IMR-90 (cell line): ENCODE data around the gene WRAP73. TPM values are rescaled to one million over a fixed set of nuclear protein-coding genes. Genes with fewer than 3 reads are reported as not detected.

ENCODE experiments used
- ATAC-seq: fragments of 200-7000 bp; cut with Tn5 transposase; 2 replicates; pipeline ENCODE4 v1.9.1; 2020; ENCODE audit warnings: low read depth, mild to moderate bottlenecking, moderate library complexity
- BruUV-seq: library from RNA; stranded (reverse); fragments of 400-500 nt; replicated peaks from 2 replicates; lab custom pipeline; 2021; lab: Mats Ljungman, UMichigan
- CTCF ChIA-PET: fragments of 300-600 bp; formaldehyde crosslinking; extraction: SDS; loops from one replicate; lab custom pipeline; 2021; ENCODE audit warnings: antibody characterized with exemption; lab: Yijun Ruan, JAX
- POLR2A ChIA-PET: fragments of 300-600 bp; sonication (Branson Sonifier 250); formaldehyde crosslinking; loops from one replicate; lab custom pipeline; 2022; ENCODE audit warnings: antibody characterized with exemption; ENCODE audit not compliant: unreplicated experiment; lab: Charles Lee
- DNase-seq: peaks from one replicate; pipeline ENCODE4 v3.0.0; 2013
- H2AFZ ChIP-seq: replicated peaks from 2 replicates; pipeline ENCODE3; 2013; ENCODE audit warnings: low read length, mild to moderate bottlenecking; ENCODE audit not compliant: poor library complexity
- H2AK5ac ChIP-seq: 2 replicates; pipeline ENCODE4 v1.6.1; 2013; ENCODE audit warnings: low read depth, low read length, inconsistent platforms
- H2AK9ac ChIP-seq: replicated peaks from 2 replicates; pipeline ENCODE3; 2013; ENCODE audit warnings: mild to moderate bottlenecking, low read depth, low read length, moderate library complexity; ENCODE audit not compliant: poor library complexity
- H2BK120ac ChIP-seq: 2 replicates; pipeline ENCODE4 v1.6.1; 2013; ENCODE audit warnings: low read depth, low read length, inconsistent platforms
- H2BK15ac ChIP-seq: 3 replicates; pipeline ENCODE4 v1.6.1; 2013; ENCODE audit warnings: low read depth, low read length, inconsistent platforms
- H2BK20ac ChIP-seq: 2 replicates; pipeline ENCODE4 v1.6.1; 2013; ENCODE audit warnings: low read depth, mild to moderate bottlenecking, inconsistent platforms, low read length, moderate library complexity
- H2BK5ac ChIP-seq: 2 replicates; pipeline ENCODE4 v1.6.1; 2013; ENCODE audit warnings: mild to moderate bottlenecking, low read depth, low read length, inconsistent platforms; ENCODE audit not compliant: poor library complexity, severe bottlenecking
- H3K14ac ChIP-seq: replicated peaks from 2 replicates; pipeline ENCODE4 v1.6.1; 2013; ENCODE audit warnings: low read depth, low read length, inconsistent platforms
- H3K18ac ChIP-seq: 2 replicates; pipeline ENCODE4 v1.6.1; 2013; ENCODE audit warnings: low read depth, low read length, control low read depth
- H3K23ac ChIP-seq: 2 replicates; pipeline ENCODE4 v1.6.1; 2013; ENCODE audit warnings: low read depth, low read length, inconsistent platforms
- H3K27ac ChIP-seq: 2 replicates; pipeline ENCODE4 v1.5.1; 2013; ENCODE audit warnings: mild to moderate bottlenecking, control low read depth, low read length; ENCODE audit not compliant: insufficient read depth
- H3K27me3 ChIP-seq: 2 replicates; pipeline ENCODE4 v1.6.1; 2013; ENCODE audit warnings: low read length; ENCODE audit not compliant: control insufficient read depth, insufficient read depth
- H3K36me3 ChIP-seq: 2 replicates; pipeline ENCODE4 v1.6.1; 2013; ENCODE audit warnings: low read length, mixed read lengths; ENCODE audit not compliant: control insufficient read depth, insufficient read depth
- H3K4ac ChIP-seq: 2 replicates; pipeline ENCODE4 v1.6.1; 2013; ENCODE audit warnings: low read depth, low read length, inconsistent platforms
- H3K4me1 ChIP-seq: 2 replicates; pipeline ENCODE4 v1.6.1; 2013; ENCODE audit warnings: low read length, mixed read lengths; ENCODE audit not compliant: control insufficient read depth, insufficient read depth
- H3K4me2 ChIP-seq: 2 replicates; pipeline ENCODE4 v1.6.1; 2013; ENCODE audit warnings: low read depth, mild to moderate bottlenecking, control low read depth, low read length, moderate library complexity
- H3K4me3 ChIP-seq: 2 replicates; pipeline ENCODE4 v1.5.1; 2013; ENCODE audit warnings: low read depth, mild to moderate bottlenecking, control low read depth, low read length, moderate library complexity; ENCODE audit not compliant: insufficient read depth
- H3K56ac ChIP-seq: 2 replicates; pipeline ENCODE4 v1.6.1; 2013; ENCODE audit warnings: low read length, inconsistent platforms; ENCODE audit not compliant: insufficient read depth; ENCODE audit errors: extremely low read depth
- H3K79me1 ChIP-seq, 2 experiments: 2 replicates each; pipeline ENCODE4 v1.6.1; 2013; ENCODE audit warnings: low read length in 2 of 2, inconsistent platforms in 1 of 2, low read depth in 1 of 2
- H3K9ac ChIP-seq: 2 replicates; pipeline ENCODE4 v1.6.1; 2013; ENCODE audit warnings: low read depth, low read length, control low read depth
- H3K9me1 ChIP-seq: 2 replicates; pipeline ENCODE4 v1.6.1; 2013; ENCODE audit warnings: low read length, inconsistent platforms; ENCODE audit not compliant: insufficient read depth
- H3K9me3 ChIP-seq: 2 replicates; pipeline ENCODE4 v1.6.1; 2013; ENCODE audit warnings: low read length; ENCODE audit not compliant: control insufficient read depth, insufficient read depth
- H4K20me1 ChIP-seq: 2 replicates; pipeline ENCODE4 v1.6.1; 2013; ENCODE audit warnings: low read length, inconsistent platforms; ENCODE audit not compliant: insufficient read depth
- H4K5ac ChIP-seq: 2 replicates; pipeline ENCODE4 v1.6.1; 2013; ENCODE audit warnings: mild to moderate bottlenecking, low read depth, low read length, control low read depth
- H4K8ac ChIP-seq, 2 experiments: 2 replicates each; pipeline ENCODE4 v1.6.1; 2013; ENCODE audit warnings: low read depth in 2 of 2, low read length in 2 of 2, control low read depth in 1 of 2, inconsistent platforms in 1 of 2
- H4K91ac ChIP-seq: 2 replicates; pipeline ENCODE4 v1.6.1; 2013; ENCODE audit warnings: low read depth, low read length, inconsistent platforms; ENCODE audit not compliant: insufficient read depth
- BHLHE40 ChIP-seq: fragments of 150-350 bp; IDR thresholded peaks from 2 replicates; pipeline ENCODE4 v1.6.1; 2016; ENCODE audit warnings: mild to moderate bottlenecking, low read depth, low read length
- CEBPB ChIP-seq: IDR thresholded peaks from 2 replicates; pipeline ENCODE4 v1.6.1; 2012; ENCODE audit warnings: low read depth, low read length, improper control_type of control experiment
- CHD1 ChIP-seq: IDR thresholded peaks from 2 replicates; pipeline ENCODE4 v1.6.1; 2012; ENCODE audit warnings: low read depth, low read length, improper control_type of control experiment
- FOS ChIP-seq: fragments of 150-350 bp; IDR thresholded peaks from 2 replicates; pipeline ENCODE4 v1.6.1; 2016; ENCODE audit warnings: low read depth, low read length
- MAZ ChIP-seq: IDR thresholded peaks from 2 replicates; pipeline ENCODE4 v1.6.1; 2012; ENCODE audit warnings: low read depth, mild to moderate bottlenecking, low read length, improper control_type of control experiment, moderate library complexity, borderline replicate concordance
- MXI1 ChIP-seq: IDR thresholded peaks from 2 replicates; pipeline ENCODE4 v1.6.1; 2012; ENCODE audit warnings: low read depth, mild to moderate bottlenecking, low read length, moderate library complexity, borderline replicate concordance
- NFE2L2 ChIP-seq: fragments of 150-350 bp; IDR thresholded peaks from 2 replicates; pipeline ENCODE4 v1.6.1; 2016; ENCODE audit warnings: low read depth, mild to moderate bottlenecking, low read length
- POLR2A ChIP-seq: IDR thresholded peaks from 2 replicates; pipeline ENCODE4 v1.6.1; 2012; ENCODE audit warnings: mild to moderate bottlenecking, low read depth, low read length
- RAD21 ChIP-seq: IDR thresholded peaks from 2 replicates; pipeline ENCODE4 v1.6.1; 2012; ENCODE audit warnings: low read length, improper control_type of control experiment
- RCOR1 ChIP-seq: IDR thresholded peaks from 2 replicates; pipeline ENCODE4 v1.6.1; 2012; ENCODE audit warnings: mild to moderate bottlenecking, low read length, improper control_type of control experiment; ENCODE audit not compliant: insufficient replicate concordance
- RFX5 ChIP-seq: IDR thresholded peaks from 2 replicates; pipeline ENCODE4 v1.8.0; 2012; ENCODE audit warnings: low read depth, mild to moderate bottlenecking, low read length, moderate library complexity
- SMC3 ChIP-seq: fragments of 150-350 bp; IDR thresholded peaks from 2 replicates; pipeline ENCODE4 v1.6.1; 2016; ENCODE audit warnings: low read depth, mild to moderate bottlenecking, antibody characterized with exemption, low read length, moderate library complexity
- WGBS, 2 experiments: methylation state at CpG; one replicate each; pipeline versions ENCODE4 v1.1.5 to v1.1.7; 2013; ENCODE audit warnings: missing lambda C conversion rate in 2 of 2; ENCODE audit not compliant: insufficient read length in 1 of 2; ENCODE audit errors: extremely low coverage in 2 of 2; 5-methylcytosine and 5-hydroxymethylcytosine counted together
- dilution Hi-C: fragments of 300-500 bp; cut with HindIII; formaldehyde crosslinking; loops from one replicate; pipeline ENCODE4 v1.14.3; 2018; ENCODE audit warnings: low sequenced_read_pairs; ENCODE audit not compliant: unreplicated experiment
- in situ Hi-C: fragments of 300-500 bp; cut with MboI; formaldehyde crosslinking; loops from 3 replicates; pipeline ENCODE4 v1.14.3; 2019; ENCODE audit warnings: low sequenced_read_pairs, inconsistent platforms, mixed read lengths
- intact Hi-C: fragments of 100-400 bp; cut with micrococcal nuclease; formaldehyde crosslinking; loops from 2 replicates; pipeline ENCODE4 v1.10.0; 2022
- polyA plus RNA-seq, 3 experiments: library from polyadenylated mRNA; depleted of rRNA; stranded (reverse); fragments of >200 nt; gene quantifications; 2 replicates each; pipeline ENCODE4 v1.2.3, GENCODE V29; 2012; ENCODE audit warnings: low replicate concordance in 1 of 3
- total RNA-seq: library from RNA; depleted of rRNA; stranded (reverse); fragments of >200 nt; gene quantifications from 2 replicates; pipeline ENCODE4 v1.2.3, GENCODE V29; 2012
- TF ChIP-seq, protein P1 (sequence below): fragments of 150-350 bp; IDR thresholded peaks from 2 replicates; pipeline ENCODE4 v1.6.1; 2017; ENCODE audit warnings: mild to moderate bottlenecking, antibody characterized with exemption, low read length, low read depth
- TF ChIP-seq, protein P2 (sequence below): conservative IDR thresholded peaks from 2 replicates; pipeline ENCODE4 v1.5.1; 2012; ENCODE audit warnings: mild to moderate bottlenecking, low read depth, low read length, improper control_type of control experiment
- TF ChIP-seq, protein P3 (sequence below): fragments of 150-350 bp; IDR thresholded peaks from 2 replicates; pipeline ENCODE4 v1.6.1; 2016; ENCODE audit warnings: low read depth, mild to moderate bottlenecking, low read length, moderate library complexity, borderline replicate concordance

The WRAP73 gene
- total and polyA plus RNA-seq, 2 of the 4 experiments (the other 2 are of a cell fraction) = 10.8 to 23.6 TPM

DNA sequence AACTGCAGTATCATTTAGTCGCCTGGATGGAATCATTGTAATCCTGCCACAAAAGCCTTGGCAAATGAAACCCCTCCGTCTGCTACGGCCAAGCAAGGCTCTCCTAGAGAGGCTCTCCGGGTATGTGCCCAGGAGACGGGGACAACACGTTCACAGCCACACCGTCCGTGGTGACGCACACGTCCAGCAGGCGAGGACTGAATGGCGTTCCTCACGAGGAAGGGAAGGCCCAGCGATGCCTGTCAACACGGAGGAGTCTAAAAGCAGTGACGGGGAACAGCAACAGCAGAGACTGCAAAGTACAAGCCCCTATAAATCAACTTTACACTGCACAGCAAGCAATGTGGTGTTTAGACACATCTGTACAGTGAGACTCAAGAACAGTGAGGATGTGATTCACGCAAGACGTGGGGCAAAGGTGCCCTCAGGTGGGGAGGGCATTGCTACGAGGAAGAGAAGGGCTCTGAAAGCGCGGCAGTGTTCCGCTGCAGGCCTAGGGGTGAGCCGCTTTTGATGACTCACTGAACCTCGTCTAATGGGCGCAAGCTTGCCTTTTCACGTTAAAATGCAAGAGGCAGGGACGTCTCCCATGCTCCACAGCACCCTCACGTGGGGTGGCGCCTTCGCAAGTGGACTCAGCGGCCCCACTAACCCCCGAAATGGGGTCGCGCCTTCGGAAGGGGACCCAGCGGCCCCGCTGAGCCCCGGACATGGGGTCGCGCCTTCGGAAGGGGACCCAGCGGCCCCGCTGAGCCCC is 6.8 kb downstream of the WRAP73 start:
- in situ Hi-C loops = no loop called here

More for the DNA sequence above, 6.8 kb downstream of the WRAP73 start:
- no peak for TF ChIP-seq SMC3
- TF ChIP-seq, protein P1, sequence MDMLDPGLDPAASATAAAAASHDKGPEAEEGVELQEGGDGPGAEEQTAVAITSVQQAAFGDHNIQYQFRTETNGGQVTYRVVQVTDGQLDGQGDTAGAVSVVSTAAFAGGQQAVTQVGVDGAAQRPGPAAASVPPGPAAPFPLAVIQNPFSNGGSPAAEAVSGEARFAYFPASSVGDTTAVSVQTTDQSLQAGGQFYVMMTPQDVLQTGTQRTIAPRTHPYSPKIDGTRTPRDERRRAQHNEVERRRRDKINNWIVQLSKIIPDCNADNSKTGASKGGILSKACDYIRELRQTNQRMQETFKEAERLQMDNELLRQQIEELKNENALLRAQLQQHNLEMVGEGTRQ = no peak
- TF ChIP-seq, protein P2, sequence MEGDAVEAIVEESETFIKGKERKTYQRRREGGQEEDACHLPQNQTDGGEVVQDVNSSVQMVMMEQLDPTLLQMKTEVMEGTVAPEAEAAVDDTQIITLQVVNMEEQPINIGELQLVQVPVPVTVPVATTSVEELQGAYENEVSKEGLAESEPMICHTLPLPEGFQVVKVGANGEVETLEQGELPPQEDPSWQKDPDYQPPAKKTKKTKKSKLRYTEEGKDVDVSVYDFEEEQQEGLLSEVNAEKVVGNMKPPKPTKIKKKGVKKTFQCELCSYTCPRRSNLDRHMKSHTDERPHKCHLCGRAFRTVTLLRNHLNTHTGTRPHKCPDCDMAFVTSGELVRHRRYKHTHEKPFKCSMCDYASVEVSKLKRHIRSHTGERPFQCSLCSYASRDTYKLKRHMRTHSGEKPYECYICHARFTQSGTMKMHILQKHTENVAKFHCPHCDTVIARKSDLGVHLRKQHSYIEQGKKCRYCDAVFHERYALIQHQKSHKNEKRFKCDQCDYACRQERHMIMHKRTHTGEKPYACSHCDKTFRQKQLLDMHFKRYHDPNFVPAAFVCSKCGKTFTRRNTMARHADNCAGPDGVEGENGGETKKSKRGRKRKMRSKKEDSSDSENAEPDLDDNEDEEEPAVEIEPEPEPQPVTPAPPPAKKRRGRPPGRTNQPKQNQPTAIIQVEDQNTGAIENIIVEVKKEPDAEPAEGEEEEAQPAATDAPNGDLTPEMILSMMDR = no peak
- TF ChIP-seq CEBPB = no peak
- TF ChIP-seq MAZ = no peak
- no peak for TF ChIP-seq MXI1
- TF ChIP-seq CHD1 = no peak
- no peak for TF ChIP-seq POLR2A
- TF ChIP-seq RCOR1 = no peak
- TF ChIP-seq RAD21 = no peak
- TF ChIP-seq, protein P3, sequence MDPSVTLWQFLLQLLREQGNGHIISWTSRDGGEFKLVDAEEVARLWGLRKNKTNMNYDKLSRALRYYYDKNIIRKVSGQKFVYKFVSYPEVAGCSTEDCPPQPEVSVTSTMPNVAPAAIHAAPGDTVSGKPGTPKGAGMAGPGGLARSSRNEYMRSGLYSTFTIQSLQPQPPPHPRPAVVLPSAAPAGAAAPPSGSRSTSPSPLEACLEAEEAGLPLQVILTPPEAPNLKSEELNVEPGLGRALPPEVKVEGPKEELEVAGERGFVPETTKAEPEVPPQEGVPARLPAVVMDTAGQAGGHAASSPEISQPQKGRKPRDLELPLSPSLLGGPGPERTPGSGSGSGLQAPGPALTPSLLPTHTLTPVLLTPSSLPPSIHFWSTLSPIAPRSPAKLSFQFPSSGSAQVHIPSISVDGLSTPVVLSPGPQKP = no peak
- TF ChIP-seq NFE2L2 = no peak
- no peak for TF ChIP-seq RFX5
- TF ChIP-seq BHLHE40 = no peak
- no peak for TF ChIP-seq FOS
- H3K9me1 ChIP-seq = 0 out of 2 replicates have a peak, but pooled peaks cover 3% of the 10 kb centered on the region
- H3K23ac ChIP-seq = no peak overlapping the region
- H2BK5ac ChIP-seq = no peak overlapping the region
- H3K27me3 ChIP-seq = no peaks in the 10 kb centered on the region
- no peak overlapping the region for H4K5ac ChIP-seq
- peak overlapping the region; percentile 18 for H2AFZ ChIP-seq
- ATAC-seq = no peak
- H3K4me1 ChIP-seq = no peaks in the 10 kb centered on the region
- no peak overlapping the region for H3K4me2 ChIP-seq
- POLR2A ChIA-PET = no interaction called here
- H3K4me3 ChIP-seq = no peak overlapping the region
- no peaks in the 10 kb centered on the region for H4K20me1 ChIP-seq
- no peak for DNase-seq
- H3K79me1 ChIP-seq = peaks cover 0 to 5% of the 10 kb centered on the region in 2 experiments; a peak in 1 of 4 replicates
- no peak overlapping the region for H3K18ac ChIP-seq
- CTCF ChIA-PET = interaction anchor here (0.8 kb wide), 1 partner anchor 81 kb away, joined by 3 read pairs; no protein-coding TSS in a partner anchor
- H2BK15ac ChIP-seq = no peak overlapping the region
- H2BK20ac ChIP-seq = no peak overlapping the region
- no peak overlapping the region for H3K27ac ChIP-seq
- H2AK5ac ChIP-seq = no peak overlapping the region
- no peak overlapping the region for H2AK9ac ChIP-seq
- BruUV-seq = no TSS peak
- no peak overlapping the region for H4K91ac ChIP-seq
- no peak overlapping the region for H3K56ac ChIP-seq
- H3K9me3 ChIP-seq = no peaks in the 10 kb centered on the region
- H3K4ac ChIP-seq = no peak overlapping the region
- no peak overlapping the region for H2BK120ac ChIP-seq
- intact Hi-C loops (no loop called here), dilution Hi-C loops (no loop called here)
- H3K14ac ChIP-seq = no peak overlapping the region
- peaks cover 38% of the 10 kb centered on the region for H3K36me3 ChIP-seq
- no peak overlapping the region for H3K9ac ChIP-seq
- H4K8ac ChIP-seq = no peak overlapping the region
- 89% methylated on average over 14 of the region's 43 CpGs; no CpG with 5 or more reads in 1 of the 2 experiments for WGBS, 2 experiments
